Stimulated activated CD8-positive, alpha-beta memory T cell treated with anti-CD3 and anti-CD28 coated beads, Interleukin-15, amount 100 ng/mL, for 48 hours (primary cell): ENCODE measurements around the gene PLK3.
A peak's percentile ranks its signal among the peaks of the same experiment; 100 is the strongest.
"Not testable (repeated sequence)": the region's sequence is repeated elsewhere in the genome, so short reads cannot be mapped to it uniquely, and the experiment has no call there.

Experiments used
- DNase-seq, 2 donors: peaks; one replicate each; pipeline ENCODE4 v3.0.0-alpha.2; 2020; ENCODE audit warnings: low read depth in 2 of 2

PLK3 gene

GRCh38 chr1:44828003-44828651, 27.9 kb downstream of the PLK3 start:
- no peak for DNase-seq

DNA sequence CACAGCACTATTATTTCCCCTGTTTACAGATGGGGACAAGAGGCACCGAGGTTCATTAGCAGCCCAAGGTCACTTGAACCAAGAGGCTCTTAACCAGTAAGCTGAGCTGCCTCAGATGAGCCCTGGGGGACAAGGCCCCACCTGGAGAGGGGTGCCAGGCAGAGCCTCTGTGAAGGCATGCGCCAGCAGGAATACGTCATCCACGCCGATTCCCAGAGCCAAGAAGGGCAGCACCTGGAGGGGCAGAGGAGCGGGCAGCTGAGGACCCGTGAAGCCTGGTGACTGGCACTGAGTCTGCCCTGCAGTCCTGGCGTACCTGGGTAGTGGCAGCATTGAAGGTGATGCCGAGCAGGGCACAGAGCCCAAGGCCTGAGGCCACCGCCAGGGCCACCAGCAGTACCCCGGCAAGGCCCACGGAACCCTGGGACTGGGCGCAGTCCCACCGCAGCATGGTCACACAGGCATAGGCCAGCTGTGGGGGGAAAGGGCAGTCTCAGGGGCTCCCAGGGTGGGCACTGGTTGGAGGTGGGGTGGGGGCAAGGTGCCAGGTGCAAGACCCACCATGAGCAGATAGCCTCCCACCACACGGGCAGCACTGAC, 28.8 kb downstream of the PLK3 start:
- DNase-seq: no peak

GRCh38 chr1:44829506-44830384, 29.6 kb downstream of the PLK3 start:
- no peak for DNase-seq

DNA sequence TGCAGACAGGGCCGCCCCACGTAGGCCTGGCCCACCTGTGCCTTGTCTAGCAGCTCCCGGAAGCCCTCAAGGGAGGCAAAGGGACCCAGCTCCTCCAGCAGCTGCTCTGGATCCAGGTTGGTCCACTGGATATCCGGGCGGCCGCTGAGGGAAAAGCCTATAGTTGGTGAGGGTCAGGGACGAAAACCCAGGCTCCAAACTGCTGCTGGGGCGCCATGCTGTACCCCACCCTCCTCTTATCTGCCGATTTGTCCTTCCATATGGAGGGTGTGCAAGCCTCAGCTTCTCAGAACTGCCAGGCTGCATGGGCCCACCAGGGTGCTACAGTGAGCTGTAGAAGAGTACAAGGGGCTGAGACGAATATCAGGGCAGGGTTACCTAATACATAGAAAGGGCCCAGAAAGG, 30.7 kb downstream of the PLK3 start:
- no peak for DNase-seq

GRCh38 chr1:44831516-44831915, 31.3 kb downstream of the PLK3 start:
- DNase-seq: no peak

DNA sequence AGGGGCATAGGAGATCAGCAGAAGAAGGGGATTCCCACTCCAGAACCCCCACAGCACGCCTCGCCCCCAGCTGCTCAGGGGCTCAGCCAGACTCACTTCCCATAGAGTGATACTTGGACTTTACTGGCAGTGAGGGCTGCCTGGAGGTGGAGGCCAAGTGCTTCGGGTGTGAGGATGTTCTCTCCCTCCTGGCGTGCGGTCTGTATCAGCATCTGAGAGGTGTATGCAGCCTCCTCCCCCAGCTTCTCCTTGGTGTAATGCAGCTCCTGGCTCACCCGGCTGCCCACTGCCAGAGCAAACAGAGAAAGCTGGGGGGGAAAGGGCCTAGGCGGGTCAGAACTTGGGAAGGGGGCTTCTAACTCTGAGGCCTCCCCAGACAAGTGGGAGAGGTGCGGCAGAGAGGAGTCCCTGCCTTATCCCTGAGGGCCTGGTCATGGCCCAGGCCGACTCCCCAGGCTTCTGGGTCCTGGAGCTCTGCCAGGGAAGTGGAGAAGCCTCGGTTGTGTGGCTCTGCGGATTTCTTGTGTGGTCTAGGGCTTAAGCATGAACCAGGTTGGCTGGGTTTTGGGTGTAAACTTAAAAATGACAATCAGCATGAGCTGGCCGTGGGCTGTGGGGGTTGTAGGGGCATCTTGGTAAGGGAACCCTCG, 32.0 kb downstream of the PLK3 start:
- no peak for DNase-seq

- no peak for DNase-seq
Measured at GRCh38 chr1:44834328-44834727, 34.2 kb downstream of the PLK3 start.

GRCh38 chr1:44835738-44836675, 35.8 kb downstream of the PLK3 start:
- peak; percentile 73 to 78 for DNase-seq

DNA sequence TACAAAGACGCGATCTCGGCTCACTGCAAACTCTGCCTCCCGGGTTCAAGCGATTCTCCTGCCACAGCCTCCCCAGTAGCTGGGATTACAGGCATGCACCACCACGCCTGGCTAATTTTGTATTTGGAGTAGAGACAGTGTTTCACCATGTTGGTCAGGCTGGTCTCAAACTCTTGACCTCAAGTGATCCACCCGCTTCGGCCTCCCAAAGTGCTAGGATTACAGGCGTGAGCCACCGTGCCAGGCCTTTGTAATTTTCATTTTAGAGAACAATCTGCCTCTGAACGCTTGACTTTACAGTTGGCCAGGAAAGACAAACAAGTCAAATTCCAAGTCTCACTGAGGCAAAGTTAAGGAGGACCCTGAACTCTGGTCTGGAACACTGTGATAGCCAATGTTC, 38.1 kb downstream of the PLK3 start:
- not testable (repeated sequence) for DNase-seq

DNA sequence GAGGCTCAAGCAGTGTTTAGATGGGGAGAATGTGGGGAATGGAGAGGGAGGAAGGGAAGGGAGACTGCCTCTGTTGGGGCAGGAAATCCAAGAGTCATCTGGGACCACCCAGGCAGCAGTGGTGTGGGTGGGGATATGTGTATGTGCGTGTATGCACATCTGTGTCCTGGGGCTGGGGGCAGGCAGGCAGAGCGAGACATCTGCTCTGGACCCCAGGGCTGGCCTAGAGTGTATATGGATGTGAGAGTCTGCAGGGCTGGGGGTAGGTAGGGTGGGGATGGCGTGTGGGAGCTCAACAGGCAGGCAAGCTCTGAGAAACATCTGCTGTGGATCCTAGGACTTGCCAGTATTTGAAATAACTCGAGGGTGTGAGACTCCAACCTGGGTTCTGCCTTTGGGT, 39.4 kb downstream of the PLK3 start:
- no peak for DNase-seq

- DNase-seq: no peak
Measured at GRCh38 chr1:44842486-44842861, 42.3 kb downstream of the PLK3 start.

- DNase-seq: peak in 1 of 2 donors; percentile 25
Measured at GRCh38 chr1:44842862-44843655, 42.9 kb downstream of the PLK3 start, which contains the start of gene PTCH2. TSS of gene PTCH2 (minus strand) at chr1:44843253. CDS start at chr1:44842932, 321 bp downstream.

GRCh38 chr1:44846985-44847384, 46.8 kb downstream of the PLK3 start:
- no peak for DNase-seq

DNA sequence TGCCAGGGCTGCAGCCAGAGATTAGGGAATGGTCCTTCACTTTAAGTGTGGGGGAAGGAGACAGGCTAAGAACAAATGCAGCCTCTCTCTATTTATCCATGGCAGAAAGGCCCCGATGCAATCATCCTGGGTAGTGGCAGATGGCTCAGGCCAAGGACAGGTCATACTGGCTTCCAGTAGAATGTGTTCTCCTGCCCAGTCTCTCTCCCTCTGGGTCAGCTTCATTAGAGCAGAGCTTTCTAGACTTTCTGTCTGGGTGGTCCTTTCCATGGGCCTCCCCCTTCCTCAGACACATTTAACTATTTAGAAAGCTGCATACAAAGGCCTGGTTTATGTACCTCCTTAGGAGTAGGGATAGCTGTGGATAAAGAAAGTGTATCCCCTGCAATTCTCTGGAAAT, 47.7 kb downstream of the PLK3 start:
- DNase-seq: no peak

DNA sequence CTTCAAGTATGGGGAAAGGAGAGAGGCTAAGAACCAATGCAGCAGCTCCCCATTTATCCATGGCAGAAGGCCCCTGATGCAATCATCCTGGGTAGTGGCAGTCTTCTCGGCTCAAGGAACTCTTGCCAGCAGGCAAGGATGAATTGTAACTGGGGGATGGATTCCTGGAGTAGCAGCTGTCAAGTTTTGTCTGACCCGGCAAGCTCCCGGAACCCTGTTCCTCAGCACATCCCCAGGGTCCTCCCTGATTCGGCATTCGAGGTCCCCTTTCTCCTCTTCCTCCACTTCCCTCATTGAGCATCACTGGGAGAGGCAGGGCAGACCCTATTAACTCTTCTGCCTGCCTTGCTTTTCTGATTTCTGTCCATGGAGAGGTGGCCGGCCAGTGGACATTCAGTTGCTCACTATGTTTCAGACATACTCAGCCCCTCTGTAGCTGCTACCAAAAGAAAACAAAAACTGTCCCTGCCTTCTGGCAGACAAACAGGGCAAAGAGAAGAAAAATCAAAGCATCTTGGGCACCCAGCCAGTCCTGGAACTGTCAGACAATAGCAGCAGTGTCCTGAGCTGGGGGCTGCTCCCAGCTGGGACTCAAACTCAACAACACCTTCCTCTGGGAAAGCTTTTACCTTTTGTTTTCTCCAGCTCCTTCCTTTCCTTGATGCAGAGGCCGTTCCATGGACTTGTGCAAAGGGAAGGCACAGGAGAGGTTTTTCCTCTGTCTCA, 48.4 kb downstream of the PLK3 start:
- no peak for DNase-seq

GRCh38 chr1:44849575-44850132, 49.5 kb downstream of the PLK3 start:
- no peak for DNase-seq

DNA sequence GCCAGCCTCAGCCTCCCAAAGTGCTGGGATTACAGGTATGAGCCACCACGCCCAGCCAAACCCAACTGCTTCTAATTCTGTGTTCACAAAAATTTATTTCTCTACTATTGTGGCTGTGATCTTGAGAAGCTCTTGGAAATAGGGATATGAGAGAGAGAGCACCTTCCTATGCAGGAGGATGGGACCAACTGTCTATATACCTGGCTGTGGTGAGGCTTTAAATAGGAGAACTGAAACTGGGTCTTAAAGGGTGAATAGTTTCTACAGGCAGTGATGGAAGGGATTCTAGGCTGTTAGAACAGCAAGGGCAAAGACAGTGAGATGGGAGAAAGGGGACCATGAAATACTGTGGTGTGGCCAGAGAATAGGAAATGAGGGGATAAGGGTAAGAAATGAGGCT, 51.1 kb downstream of the PLK3 start:
- DNase-seq: no peak

DNA sequence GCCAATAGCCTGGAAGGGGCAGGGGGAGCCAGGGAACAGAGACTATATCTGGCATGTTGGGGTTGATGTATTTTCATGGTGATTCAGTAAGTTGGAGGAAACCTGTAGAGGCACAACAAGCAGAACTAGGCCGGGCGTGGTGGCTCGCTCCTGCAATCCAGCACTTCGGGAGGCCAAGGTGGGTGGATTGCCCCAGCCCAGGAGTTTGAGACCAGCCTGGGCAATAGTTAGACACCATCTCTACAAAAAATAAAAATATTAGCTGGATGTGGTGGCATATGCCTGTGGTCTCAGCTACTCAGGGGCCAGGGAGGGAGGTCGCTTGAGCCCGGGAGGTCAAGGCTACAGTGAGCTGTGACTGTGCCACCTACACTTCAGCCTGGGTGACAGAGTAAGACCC, 53.0 kb downstream of the PLK3 start:
- no peak for DNase-seq

GRCh38 chr1:44854970-44855369, 54.8 kb downstream of the PLK3 start:
- DNase-seq: no peak
